Mesenchymal stem cell (in vitro differentiated cells and primary cell): ENCODE measurements around the gene PKNOX2.
A peak's percentile ranks its signal among the peaks of the same experiment; 100 is the strongest.

Source experiments
- DNase-seq: peaks from one replicate; pipeline ENCODE4 v3.0.0-alpha.2; 2013
- H2AFZ ChIP-seq: one replicate; pipeline ENCODE4 v1.6.1; 2013; ENCODE audit warnings: low read depth, mild to moderate bottlenecking, control low read depth, inconsistent platforms, low read length, moderate library complexity
- H2AK5ac ChIP-seq: 2 replicates; pipeline ENCODE4 v1.6.1; 2013; ENCODE audit warnings: low read length, moderate library complexity, mild to moderate bottlenecking, inconsistent platforms; ENCODE audit not compliant: severe bottlenecking
- H2BK120ac ChIP-seq: one replicate; pipeline ENCODE4 v1.6.1; 2013; ENCODE audit warnings: low read depth, mild to moderate bottlenecking, inconsistent platforms, low read length, moderate library complexity
- H2BK12ac ChIP-seq, 2 experiments: one replicate each; pipeline ENCODE4 v1.6.1; 2013; ENCODE audit warnings: inconsistent platforms in 2 of 2, low read length in 2 of 2, mild to moderate bottlenecking in 2 of 2, moderate library complexity in 2 of 2, control low read depth in 1 of 2
- H2BK15ac ChIP-seq: one replicate; pipeline ENCODE4 v1.6.1; 2013; ENCODE audit warnings: mild to moderate bottlenecking, low read depth, inconsistent platforms; ENCODE audit not compliant: poor library complexity, severe bottlenecking
- H2BK5ac ChIP-seq: 2 replicates; pipeline ENCODE4 v1.6.1; 2013; ENCODE audit warnings: low read depth, mild to moderate bottlenecking, low read length, control low read depth, inconsistent platforms; ENCODE audit not compliant: poor library complexity, severe bottlenecking
- H3K14ac ChIP-seq, 2 experiments: one replicate each; pipeline ENCODE4 v1.6.1; 2013; ENCODE audit warnings: inconsistent platforms in 2 of 2, low read length in 2 of 2, control low read depth in 1 of 2, mild to moderate bottlenecking in 1 of 2, moderate library complexity in 1 of 2
- H3K18ac ChIP-seq, 2 experiments: one replicate each; pipeline ENCODE4 v1.6.1; 2013; ENCODE audit warnings: inconsistent platforms in 2 of 2, low read length in 2 of 2, control low read depth in 1 of 2, low read depth in 1 of 2, mild to moderate bottlenecking in 1 of 2
- H3K23ac ChIP-seq, 2 experiments: one replicate each; pipeline ENCODE4 v1.6.1; 2013; ENCODE audit warnings: inconsistent platforms in 2 of 2, low read length in 2 of 2, mild to moderate bottlenecking in 2 of 2, moderate library complexity in 2 of 2, control low read depth in 1 of 2
- H3K27ac ChIP-seq: 2 replicates; pipeline ENCODE4 v1.5.1; 2013; ENCODE audit warnings: mild to moderate bottlenecking, moderate library complexity, low read length, control low read depth, inconsistent platforms; ENCODE audit not compliant: poor library complexity, severe bottlenecking
- H3K27me3 ChIP-seq, 2 experiments: 2 replicates each; pipeline versions ENCODE4 v1.6.1 to v1.7.0; 2013; ENCODE audit warnings: low read length in 2 of 2, mild to moderate bottlenecking in 2 of 2, moderate library complexity in 2 of 2, control low read depth in 1 of 2, inconsistent platforms in 1 of 2; ENCODE audit not compliant: control insufficient read depth in 1 of 2, insufficient read depth in 1 of 2
- H3K36me3 ChIP-seq, 2 experiments: 2 replicates each; pipeline versions ENCODE4 v1.6.1 to v1.7.0; 2013; ENCODE audit warnings: low read length in 2 of 2, control low read depth in 1 of 2, inconsistent platforms in 1 of 2, low read depth in 1 of 2, mild to moderate bottlenecking in 1 of 2; ENCODE audit not compliant: insufficient read depth in 2 of 2, control insufficient read depth in 1 of 2
- H3K4ac ChIP-seq, 2 experiments: one replicate each; pipeline ENCODE4 v1.6.1; 2013; ENCODE audit warnings: inconsistent platforms in 2 of 2, low read length in 2 of 2, mild to moderate bottlenecking in 2 of 2, moderate library complexity in 2 of 2, control low read depth in 1 of 2, low read depth in 1 of 2
- H3K4me1 ChIP-seq: 2 replicates; pipeline ENCODE4 v1.6.1; 2013; ENCODE audit warnings: low read depth, low read length, control low read depth; ENCODE audit not compliant: control insufficient read depth, insufficient read depth
- H3K4me2 ChIP-seq: 2 replicates; pipeline ENCODE4 v1.6.1; 2013; ENCODE audit warnings: low read length, mild to moderate bottlenecking, inconsistent platforms; ENCODE audit not compliant: poor library complexity, severe bottlenecking
- H3K4me3 ChIP-seq, 2 experiments: 2 replicates each; pipeline versions ENCODE4 v1.5.1 to v1.7.0; 2013; ENCODE audit warnings: low read length in 2 of 2, mild to moderate bottlenecking in 2 of 2, control low read depth in 1 of 2, low read depth in 1 of 2; ENCODE audit not compliant: insufficient read depth in 1 of 2
- H3K79me1 ChIP-seq: replicated peaks from 2 replicates; pipeline ENCODE4 v1.6.1; 2013; ENCODE audit warnings: mild to moderate bottlenecking, control low read depth, low read length, inconsistent platforms; ENCODE audit not compliant: poor library complexity, severe bottlenecking
- H3K9ac ChIP-seq: 2 replicates; pipeline ENCODE4 v1.7.0; 2013; ENCODE audit warnings: mild to moderate bottlenecking, low read length, moderate library complexity
- H3K9me3 ChIP-seq: 2 replicates; pipeline ENCODE4 v1.7.0; 2013; ENCODE audit warnings: mild to moderate bottlenecking, low read length; ENCODE audit not compliant: control insufficient read depth
- H4K8ac ChIP-seq: one replicate; pipeline ENCODE4 v1.6.1; 2013; ENCODE audit warnings: inconsistent platforms, mild to moderate bottlenecking, low read length, moderate library complexity
- H4K91ac ChIP-seq: one replicate; pipeline ENCODE4 v1.6.1; 2013; ENCODE audit warnings: mild to moderate bottlenecking, low read length, inconsistent platforms
- WGBS: methylation state at CpG from one replicate; pipeline ENCODE4 v1.1.7; 2013; ENCODE audit warnings: mixed read lengths; 5-methylcytosine and 5-hydroxymethylcytosine counted together

Gene PKNOX2

GRCh38 chr11:125226706-125227105 lies 62.2 kb downstream of the PKNOX2 start:
- Histone ChIP-seq H3K4me1 (peaks cover 41% of the 10 kb centered on the region), H2AK5ac (peak overlapping the region; percentile 37), H3K27ac (no peak overlapping the region), H2AFZ (no peak overlapping the region), H3K4me2 (no peak overlapping the region), H2BK15ac (no peak overlapping the region), H3K27me3 (peaks cover 0 to 29% of the 10 kb centered on the region in 2 experiments), H4K8ac (no peak overlapping the region), H2BK12ac (no peak overlapping the region), H3K36me3 (peaks cover 0 to 26% of the 10 kb centered on the region in 2 experiments), H4K91ac (no peak overlapping the region), H3K18ac (no peak overlapping the region), H3K4me3 (no peak overlapping the region), H2BK120ac (no peak overlapping the region), H3K23ac (no peak overlapping the region), H3K9ac (no peak overlapping the region), H2BK5ac (no peak overlapping the region), H3K4ac (no peak overlapping the region), H3K9me3 (no peaks in the 10 kb centered on the region), H3K14ac (no peak overlapping the region), H3K79me1 (peaks cover 56% of the 10 kb centered on the region)
- 87% methylated on average over 3 of the region's 4 CpGs for WGBS
- DNase-seq = no peak

- Histone ChIP-seq H3K4me3 (no peak overlapping the region), H2BK120ac (no peak overlapping the region), H3K36me3 (peaks cover 0 to 26% of the 10 kb centered on the region in 2 experiments), H2BK5ac (no peak overlapping the region), H4K91ac (no peak overlapping the region), H3K23ac (no peak overlapping the region), H3K4ac (no peak overlapping the region), H3K79me1 (peaks cover 55% of the 10 kb centered on the region), H3K27ac (no peak overlapping the region), H3K27me3 (peaks cover 0 to 29% of the 10 kb centered on the region in 2 experiments), H3K4me2 (no peak overlapping the region), H3K18ac (no peak overlapping the region), H3K4me1 (peaks cover 37% of the 10 kb centered on the region), H3K9ac (no peak overlapping the region), H2BK12ac (no peak overlapping the region), H4K8ac (no peak overlapping the region), H2BK15ac (no peak overlapping the region), H3K9me3 (no peaks in the 10 kb centered on the region), H2AK5ac (no peak overlapping the region), H3K14ac (no peak overlapping the region), H2AFZ (no peak overlapping the region)
- DNase-seq = no peak
- 94% methylated on average over 4 of the region's 5 CpGs for WGBS
Observed at GRCh38 chr11:125227151-125227550, 62.6 kb downstream of the PKNOX2 start.

GRCh38 chr11:125228445-125228844 lies 63.9 kb downstream of the PKNOX2 start:
- H3K79me1 ChIP-seq = peaks cover 60% of the 10 kb centered on the region
- peaks cover 0 to 26% of the 10 kb centered on the region in 2 experiments for H3K27me3 ChIP-seq
- no peak overlapping the region for H3K23ac ChIP-seq
- no peak overlapping the region for H3K4me2 ChIP-seq
- no peaks in the 10 kb centered on the region for H3K9me3 ChIP-seq
- peaks cover 0 to 26% of the 10 kb centered on the region in 2 experiments for H3K36me3 ChIP-seq
- no peak overlapping the region for H3K18ac ChIP-seq
- H4K91ac ChIP-seq = no peak overlapping the region
- no peak overlapping the region for H2AFZ ChIP-seq
- DNase-seq = no peak
- H3K4me3 ChIP-seq = no peak overlapping the region
- peaks cover 28% of the 10 kb centered on the region for H3K4me1 ChIP-seq
- H2BK120ac ChIP-seq = no peak overlapping the region
- no peak overlapping the region for H3K4ac ChIP-seq
- H2BK15ac ChIP-seq = no peak overlapping the region
- H2BK5ac ChIP-seq = no peak overlapping the region
- no peak overlapping the region for H2BK12ac ChIP-seq
- peak overlapping the region; percentile 72 for H2AK5ac ChIP-seq
- no peak overlapping the region for H3K9ac ChIP-seq
- H3K27ac ChIP-seq = no peak overlapping the region
- no peak overlapping the region for H3K14ac ChIP-seq
- no peak overlapping the region for H4K8ac ChIP-seq
- WGBS = 68% methylated on average over 4 of the region's 4 CpGs

- H2BK12ac ChIP-seq = no peak overlapping the region
- H3K36me3 ChIP-seq = peaks cover 0 to 26% of the 10 kb centered on the region in 2 experiments
- no peak overlapping the region for H2AK5ac ChIP-seq
- H3K23ac ChIP-seq = no peak overlapping the region
- H3K79me1 ChIP-seq = peaks cover 60% of the 10 kb centered on the region
- no peak overlapping the region for H3K4me2 ChIP-seq
- H3K4me3 ChIP-seq = no peak overlapping the region
- H3K4me1 ChIP-seq = peaks cover 25% of the 10 kb centered on the region
- DNase-seq = no peak
- H3K9me3 ChIP-seq = no peaks in the 10 kb centered on the region
- 78% methylated on average over 8 of the region's 9 CpGs for WGBS
- no peak overlapping the region for H2BK5ac ChIP-seq
- no peak overlapping the region for H3K27ac ChIP-seq
- H3K9ac ChIP-seq = no peak overlapping the region
- no peak overlapping the region for H3K14ac ChIP-seq
- no peak overlapping the region for H4K8ac ChIP-seq
- H4K91ac ChIP-seq = no peak overlapping the region
- H2AFZ ChIP-seq = no peak overlapping the region
- H3K18ac ChIP-seq = no peak overlapping the region
- peaks cover 0 to 29% of the 10 kb centered on the region in 2 experiments for H3K27me3 ChIP-seq
- H2BK120ac ChIP-seq = no peak overlapping the region
- no peak overlapping the region for H2BK15ac ChIP-seq
- H3K4ac ChIP-seq = no peak overlapping the region
Observed at GRCh38 chr11:125228993-125229392, 64.4 kb downstream of the PKNOX2 start.
